Measurements from ENCODE around the gene TBC1D20.

DNA sequence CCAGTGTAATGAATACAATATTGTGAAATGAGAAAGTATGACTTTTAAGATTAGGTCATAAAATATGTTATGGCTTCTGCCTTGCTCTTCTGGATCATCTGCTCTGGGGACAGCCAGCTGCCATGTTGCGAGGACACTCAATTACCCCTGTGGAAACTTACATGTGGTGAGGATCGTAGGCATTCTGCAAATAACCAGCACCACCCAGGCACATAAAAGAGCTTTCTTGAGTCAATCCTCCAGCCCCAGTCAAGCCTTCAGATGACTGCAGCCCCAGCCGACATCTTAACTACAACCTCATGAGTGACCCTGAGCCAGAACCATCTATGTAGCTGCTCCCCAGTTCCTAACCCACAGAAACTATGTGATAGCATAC lies 58.8 kb downstream of the TBC1D20 start:
- TF ChIP-seq, protein P1, sequence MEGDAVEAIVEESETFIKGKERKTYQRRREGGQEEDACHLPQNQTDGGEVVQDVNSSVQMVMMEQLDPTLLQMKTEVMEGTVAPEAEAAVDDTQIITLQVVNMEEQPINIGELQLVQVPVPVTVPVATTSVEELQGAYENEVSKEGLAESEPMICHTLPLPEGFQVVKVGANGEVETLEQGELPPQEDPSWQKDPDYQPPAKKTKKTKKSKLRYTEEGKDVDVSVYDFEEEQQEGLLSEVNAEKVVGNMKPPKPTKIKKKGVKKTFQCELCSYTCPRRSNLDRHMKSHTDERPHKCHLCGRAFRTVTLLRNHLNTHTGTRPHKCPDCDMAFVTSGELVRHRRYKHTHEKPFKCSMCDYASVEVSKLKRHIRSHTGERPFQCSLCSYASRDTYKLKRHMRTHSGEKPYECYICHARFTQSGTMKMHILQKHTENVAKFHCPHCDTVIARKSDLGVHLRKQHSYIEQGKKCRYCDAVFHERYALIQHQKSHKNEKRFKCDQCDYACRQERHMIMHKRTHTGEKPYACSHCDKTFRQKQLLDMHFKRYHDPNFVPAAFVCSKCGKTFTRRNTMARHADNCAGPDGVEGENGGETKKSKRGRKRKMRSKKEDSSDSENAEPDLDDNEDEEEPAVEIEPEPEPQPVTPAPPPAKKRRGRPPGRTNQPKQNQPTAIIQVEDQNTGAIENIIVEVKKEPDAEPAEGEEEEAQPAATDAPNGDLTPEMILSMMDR (IDR thresholded peaks at IDR 0.05 in 4 of 5, conservative IDR thresholded peaks at IDR 0.05 in 1 of 5): no peak
- TF ChIP-seq POLR2A (IDR thresholded peaks at IDR 0.05): no peak

All from gastrocnemius medialis (tissue), 4 donors.